CD4-positive, alpha-beta T cell treated with Interleukin-15 for 4 hours (primary cell): ENCODE results near the gene TULP4.
"Not testable (repeated sequence)": the region's sequence is repeated elsewhere in the genome, so short reads cannot be mapped to it uniquely, and the experiment has no call there.

Experiments
- DNase-seq: peaks from one replicate; pipeline ENCODE4 v3.0.0-alpha.2; 2020; ENCODE audit warnings: low spot score

TULP4 gene

DNA sequence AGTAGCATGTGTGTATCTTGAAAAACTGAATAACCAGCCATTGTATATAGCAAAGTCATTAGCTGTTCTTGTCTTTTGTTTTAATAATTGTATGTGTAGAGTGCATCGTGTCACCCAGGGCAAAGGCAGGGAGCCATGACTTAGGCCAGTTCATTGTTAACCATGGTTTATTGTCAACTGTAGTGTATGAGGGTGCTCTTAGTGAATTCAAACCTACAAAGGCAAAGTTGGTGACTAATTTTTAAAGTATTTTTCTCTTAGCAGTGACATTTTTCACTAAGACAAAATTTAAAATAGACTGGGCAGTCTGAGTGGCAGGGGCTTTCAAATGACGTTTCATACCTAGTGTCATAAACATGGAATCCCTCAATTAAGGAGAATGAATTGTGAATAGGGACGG lies 79.0 kb downstream of the TULP4 start:
- no peak for DNase-seq

DNA sequence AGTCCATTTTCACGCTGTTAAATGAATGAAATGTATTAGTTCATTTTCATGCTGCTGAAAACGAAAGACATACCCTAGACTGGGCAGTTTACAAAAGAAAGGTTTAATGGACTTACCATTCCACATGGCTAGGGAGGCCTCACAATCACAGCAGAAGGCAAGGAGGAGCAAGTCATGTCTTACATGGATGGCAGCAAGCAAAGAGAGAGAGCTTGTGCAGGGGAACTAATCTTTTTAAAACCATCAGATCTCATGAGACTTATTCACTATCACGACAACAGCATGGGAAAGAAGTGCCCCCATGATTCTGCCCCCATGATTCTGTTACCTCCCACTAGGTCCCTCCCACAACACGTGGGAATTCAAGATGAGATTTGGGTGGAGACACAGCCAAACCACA lies 79.7 kb downstream of the TULP4 start:
- not testable (repeated sequence) for DNase-seq

DNA sequence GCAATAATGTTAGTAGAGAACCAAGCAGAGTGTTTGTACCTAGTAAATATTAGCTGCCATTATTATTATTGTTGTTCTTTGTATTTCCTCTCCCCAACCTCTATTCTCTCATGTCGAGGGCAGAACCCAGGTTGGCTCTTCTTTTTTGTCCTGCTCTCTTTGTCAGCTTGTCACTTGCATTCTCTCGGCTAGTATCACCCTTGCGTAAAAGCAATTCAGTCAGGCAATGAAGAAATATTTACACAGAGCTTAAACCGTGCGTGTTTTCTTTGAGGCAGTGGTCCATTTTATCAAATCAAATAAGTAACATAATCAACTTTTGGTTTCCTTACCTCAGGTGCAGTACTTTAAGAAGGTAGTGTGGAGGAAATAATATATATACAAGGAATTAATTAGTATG lies 83.9 kb downstream of the TULP4 start:
- DNase-seq: no peak

DNA sequence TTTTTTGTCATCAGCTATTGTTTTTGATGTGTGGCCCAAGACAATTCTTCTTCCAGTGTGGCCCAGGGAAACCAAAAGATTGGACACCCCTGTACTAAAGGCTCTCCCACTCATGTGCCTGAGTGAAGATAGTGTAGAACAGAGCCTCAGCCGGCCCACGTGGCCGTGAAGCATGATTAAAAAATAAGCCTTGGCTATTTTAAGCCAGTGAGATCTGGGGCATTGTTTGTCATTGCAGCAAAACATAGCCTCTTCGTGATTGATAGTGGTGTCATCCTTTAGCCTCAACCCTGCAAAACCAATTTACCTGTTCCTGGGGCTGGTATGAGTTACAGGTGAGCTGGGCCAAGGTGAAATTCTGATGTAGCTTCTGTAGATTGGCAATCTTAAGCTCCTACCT lies 85.3 kb downstream of the TULP4 start:
- DNase-seq: no peak

DNA sequence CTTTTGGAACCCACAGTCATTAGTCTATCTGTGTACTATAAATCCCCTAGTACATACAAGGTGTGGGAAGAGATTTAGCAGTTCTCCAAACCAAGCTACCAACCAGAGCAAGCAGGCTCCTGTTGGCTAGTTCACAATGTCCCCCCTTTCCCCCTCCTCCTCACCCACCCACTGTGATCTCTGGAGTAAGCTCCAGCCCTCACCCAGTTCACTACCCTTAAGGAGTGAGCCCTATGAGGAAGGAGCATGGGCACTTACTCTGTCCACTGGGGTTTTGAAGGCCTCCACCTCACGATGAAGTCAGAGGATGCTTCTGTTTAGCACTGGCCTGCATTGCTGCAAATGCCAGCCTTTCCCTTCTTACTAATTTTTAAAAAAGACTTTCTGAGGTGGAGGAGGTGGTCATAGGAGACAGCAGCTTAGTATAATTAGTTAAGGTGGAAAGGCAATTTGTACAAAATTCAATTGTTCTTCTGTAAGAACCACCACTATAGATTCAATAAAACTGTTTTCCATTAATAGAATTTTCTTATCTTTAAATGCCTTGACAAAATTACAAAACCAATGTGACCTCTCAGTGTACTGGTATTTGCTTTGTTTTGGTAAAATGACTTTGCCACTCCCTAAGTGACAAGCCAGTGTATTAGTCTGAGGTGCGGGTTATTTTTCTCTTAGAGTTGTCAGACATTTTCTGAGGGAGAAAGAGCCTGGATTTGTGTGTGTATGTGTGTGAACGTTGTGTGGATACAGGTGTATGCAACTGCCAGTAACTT lies 86.2 kb downstream of the TULP4 start:
- no peak for DNase-seq

DNA sequence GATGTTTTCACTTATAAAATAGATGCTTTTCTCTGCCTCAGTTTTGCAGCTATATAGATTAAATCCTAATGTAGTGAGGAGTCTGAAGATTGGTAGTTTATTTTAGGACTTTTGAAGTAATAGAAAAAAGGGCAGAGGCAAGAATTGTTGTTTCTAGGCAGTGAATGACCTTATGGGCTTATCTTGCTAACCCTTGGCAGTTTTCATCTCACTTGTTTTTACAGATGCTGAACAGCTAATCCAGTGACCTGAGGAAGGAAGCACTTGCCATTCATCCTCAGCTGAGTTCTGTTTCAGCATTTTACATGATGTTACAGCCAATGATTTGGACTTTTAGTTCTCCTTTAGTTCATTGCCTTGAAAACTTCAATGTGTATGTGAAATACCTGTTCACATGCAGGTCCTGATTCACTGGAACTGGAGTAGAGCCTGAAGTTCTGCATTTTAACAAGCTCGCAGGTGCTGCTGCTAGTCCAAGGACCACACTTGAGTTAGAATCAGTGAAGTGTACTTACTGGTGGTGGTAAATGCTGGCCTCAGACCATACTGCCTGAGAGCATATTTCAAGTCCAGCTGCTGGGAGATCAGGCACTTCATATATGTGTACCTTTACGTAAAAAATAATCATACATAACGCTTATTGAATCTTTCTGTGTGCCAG lies 86.9 kb downstream of the TULP4 start:
- DNase-seq: no peak

DNA sequence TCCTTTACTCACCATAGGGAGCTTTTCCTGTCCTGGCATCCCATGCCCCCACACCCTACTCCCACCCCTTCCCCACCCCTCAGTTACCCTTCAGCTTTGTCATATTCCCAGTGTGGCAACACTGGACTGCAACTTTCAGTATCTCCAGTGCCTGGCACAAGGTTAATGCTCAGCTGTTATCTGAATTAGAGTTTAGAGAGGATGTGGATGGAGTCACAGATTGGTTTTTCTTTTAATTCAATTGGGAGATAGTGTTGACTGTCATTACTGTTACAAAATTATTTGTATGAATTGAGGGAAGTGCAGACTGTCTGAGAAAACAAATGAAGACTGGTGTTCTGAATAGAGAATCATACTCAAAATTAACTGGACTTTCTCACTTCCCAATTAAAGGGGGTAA lies 89.9 kb downstream of the TULP4 start:
- DNase-seq: no peak

DNA sequence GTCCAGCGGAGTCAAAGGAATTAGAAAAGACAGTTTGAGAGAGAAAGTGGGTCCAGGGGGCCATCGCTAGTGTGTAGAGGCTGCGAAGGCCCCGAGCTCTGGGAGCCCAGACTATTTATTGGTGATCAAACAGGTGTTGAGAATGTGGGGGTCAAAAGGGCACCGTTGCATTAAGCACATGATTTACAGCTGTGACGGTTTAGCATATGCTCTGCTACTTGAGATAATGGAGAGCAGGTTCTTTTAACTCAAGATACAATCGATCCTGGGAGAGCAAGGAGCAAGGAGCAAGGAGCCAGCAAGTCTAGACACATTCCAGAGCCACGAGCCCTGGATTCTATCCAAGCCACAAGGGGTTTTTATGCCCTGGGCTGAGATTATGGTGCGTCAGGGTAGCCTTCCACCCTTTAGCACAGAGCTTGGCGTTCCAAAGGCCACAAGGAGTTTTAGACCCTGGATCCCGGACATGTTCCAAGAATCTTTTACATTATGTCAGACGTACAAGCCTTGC lies 93.1 kb downstream of the TULP4 start:
- not testable (repeated sequence) for DNase-seq

DNA sequence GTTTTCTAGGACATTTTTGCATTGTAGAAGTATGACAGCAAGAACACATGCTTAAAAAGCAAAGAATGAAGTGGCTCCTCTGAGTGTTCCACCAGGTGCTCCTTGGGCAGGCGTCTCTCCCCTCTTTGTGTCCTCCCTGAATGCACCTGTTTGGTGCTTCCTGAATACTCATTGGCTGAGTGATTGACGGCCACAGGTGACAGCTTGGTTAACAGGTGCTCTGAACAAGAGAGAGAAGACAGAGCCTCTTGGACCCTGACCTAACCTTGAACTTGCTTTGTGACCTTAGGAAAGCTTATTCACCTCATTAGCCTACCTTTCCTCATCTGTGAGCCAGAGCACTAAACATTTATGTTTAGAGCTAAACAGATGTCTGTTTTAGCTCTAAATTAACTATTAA lies 93.7 kb downstream of the TULP4 start:
- no peak for DNase-seq

DNA sequence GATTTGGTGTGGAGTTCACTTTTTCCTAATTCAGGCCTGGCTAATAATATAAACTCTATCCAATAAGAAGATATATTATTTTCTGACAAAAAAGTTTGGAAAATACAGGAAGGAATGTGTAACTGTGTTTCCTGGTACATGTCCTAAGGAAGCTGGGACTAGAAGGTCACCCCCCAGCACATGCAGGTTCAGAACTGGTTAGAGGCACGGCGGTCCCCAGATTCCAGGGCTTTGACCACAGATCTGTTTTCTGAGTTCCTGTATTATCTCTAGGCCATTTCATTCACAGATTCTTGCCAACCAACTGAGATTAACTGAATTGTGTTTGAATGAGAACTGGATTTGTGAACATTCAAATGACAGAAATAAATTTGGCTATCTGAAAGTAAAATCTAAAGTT lies 94.5 kb downstream of the TULP4 start:
- DNase-seq: no peak

DNA sequence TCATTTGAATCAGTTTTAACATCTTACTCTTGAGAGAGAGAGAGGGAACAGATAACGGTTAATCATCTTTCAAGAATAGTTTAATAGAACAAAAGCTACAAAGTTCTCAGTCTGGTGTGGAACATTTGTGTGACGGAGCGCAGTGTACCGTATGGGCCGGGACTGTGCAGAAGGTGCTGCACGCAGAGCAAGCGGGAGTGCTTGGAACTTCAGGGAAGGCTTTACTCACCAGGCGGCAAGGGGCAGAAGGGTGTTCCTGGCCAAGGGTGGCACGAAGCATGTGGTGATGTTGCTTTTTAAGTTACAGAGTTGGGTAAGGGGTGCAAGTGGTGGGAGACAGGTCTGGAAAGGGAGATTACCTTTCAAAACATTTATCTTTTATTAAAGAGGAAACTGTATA lies 95.7 kb downstream of the TULP4 start:
- no peak for DNase-seq

DNA sequence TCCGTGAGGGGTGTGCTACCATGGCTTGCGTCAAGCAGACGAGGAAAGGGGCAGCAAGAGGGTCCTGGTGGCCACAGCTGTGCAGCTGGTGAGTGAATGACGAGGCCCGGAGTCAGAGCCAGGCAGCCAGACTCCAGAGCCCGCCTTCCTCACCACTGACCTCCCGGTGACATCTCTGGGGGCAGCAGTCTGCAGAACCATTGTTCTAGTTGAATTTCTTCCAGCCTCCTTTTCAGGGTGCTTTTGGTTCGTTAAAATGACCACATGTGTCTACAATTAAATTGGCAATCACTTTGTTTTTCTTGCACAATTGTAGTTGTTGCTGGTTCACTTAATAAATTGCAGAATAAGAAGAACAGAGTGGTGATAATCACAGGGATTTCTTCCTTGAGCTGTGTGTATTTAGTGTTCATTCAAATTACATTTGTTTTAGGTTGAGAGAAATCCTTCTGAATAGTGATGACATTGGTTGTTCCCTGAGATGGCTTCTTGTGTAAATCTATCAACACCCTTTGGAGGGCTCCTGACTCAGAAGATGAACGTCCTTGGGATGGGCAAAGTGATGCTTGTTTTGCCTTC lies 96.4 kb downstream of the TULP4 start:
- no peak for DNase-seq

DNA sequence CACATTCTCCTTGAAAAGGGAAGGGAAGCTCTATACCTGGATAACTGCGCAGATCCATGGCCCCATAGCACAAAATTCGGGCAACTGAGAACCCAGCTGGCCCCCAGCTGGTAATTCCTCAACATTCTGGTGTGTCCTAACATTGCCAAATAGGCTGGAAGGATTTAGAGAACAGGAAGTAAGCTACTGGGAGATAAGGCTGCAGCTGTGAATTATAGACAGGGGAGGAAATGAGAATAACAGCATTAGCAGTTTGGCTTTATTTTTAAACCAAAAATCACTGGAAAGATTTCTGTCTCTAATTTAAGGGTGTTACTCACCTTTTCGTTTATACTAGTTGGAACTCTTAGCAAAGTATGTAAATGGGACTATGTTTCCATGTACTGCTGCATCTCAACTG lies 97.2 kb downstream of the TULP4 start:
- DNase-seq: no peak

DNA sequence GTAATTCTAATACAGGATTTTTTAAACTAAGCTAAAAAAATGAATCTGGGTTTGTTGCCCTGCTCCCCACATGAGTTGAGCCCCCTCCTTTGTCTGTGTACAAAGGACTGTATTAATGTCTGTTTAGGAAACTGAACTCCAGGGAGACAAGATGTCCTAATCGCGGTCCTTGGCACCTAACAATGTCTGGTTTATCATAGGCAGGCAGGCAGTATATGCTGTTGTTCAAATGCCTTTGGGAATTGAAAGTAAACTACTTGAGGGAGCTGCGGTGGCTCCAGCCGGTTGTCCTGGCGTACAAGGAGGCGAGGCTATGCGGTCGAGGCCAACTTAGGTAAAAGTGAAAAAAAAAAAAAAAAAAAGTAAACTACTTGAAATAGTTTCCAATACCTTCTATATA lies 98.5 kb downstream of the TULP4 start:
- no peak for DNase-seq

DNA sequence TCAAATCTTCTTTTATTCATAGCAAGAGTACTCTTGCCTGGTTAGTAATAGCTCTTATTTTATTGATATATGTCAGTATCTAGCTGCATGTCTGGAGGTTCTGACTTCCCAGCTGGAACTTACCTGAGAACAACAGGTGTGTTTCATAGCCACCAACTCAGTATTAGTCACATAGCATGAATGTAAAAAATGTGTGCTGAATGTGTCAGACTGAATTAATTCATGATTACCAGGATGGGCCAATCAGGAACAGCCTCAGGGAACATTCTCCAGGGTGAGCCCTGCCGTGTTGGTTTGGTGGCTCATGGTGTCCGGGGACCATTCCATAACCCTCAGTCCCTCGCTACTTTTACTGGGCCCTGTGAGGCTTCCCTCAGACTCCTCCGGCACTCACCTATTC lies 99.7 kb downstream of the TULP4 start:
- DNase-seq: no peak

DNA sequence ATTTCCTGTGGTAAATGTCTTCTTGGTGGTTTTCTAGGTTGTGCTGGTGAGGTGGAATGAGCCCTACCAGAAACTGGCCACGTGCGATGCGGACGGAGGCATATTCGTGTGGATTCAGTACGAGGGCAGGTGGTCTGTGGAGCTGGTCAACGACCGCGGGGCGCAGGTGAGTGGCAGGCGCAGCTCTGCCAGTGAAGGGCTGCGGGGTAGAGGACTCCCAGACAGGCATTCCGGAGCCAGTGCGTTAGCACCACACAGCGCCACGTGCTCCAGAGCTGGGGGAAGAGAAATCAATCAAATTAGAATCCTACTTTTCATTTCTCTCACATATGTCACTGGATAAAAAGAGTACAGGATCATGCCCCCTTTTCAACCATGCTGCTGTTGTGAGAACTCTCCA lies 100.8 kb downstream of the TULP4 start:
- DNase-seq: no peak

DNA sequence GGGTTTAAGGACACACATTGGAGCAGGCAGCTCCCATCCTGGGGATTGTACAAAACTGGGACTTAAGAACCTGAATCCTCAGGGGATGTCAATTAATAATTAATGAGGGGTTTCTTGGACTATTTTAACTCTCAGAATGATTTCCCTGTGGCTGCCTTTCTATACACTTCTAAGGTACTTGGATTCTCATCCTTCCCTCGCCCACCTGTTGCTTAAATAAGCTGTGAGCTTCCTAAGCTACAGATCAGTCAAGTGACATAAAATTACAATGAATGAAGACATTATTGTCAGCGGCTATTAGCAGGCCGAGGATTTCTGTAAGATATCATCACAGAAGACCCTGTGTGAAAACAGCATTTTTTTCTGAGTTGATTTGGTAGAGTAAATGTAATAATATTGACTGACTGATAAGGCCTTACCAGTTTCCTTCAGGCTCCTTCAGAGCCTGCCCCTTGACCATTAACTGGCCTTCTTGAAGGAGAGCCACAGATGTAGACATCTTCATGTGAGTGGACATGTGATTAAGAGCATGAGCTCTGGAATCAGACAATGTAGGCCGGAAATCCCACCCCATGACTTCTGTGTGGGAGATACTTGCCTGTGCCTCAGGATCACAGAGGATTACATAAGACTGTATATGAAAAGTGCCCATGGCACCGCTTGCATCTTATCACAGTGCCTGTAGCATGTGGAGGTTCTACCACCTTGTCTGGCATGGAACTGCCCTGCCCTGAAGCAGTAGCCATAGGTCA lies 101.7 kb downstream of the TULP4 start:
- DNase-seq: no peak

DNA sequence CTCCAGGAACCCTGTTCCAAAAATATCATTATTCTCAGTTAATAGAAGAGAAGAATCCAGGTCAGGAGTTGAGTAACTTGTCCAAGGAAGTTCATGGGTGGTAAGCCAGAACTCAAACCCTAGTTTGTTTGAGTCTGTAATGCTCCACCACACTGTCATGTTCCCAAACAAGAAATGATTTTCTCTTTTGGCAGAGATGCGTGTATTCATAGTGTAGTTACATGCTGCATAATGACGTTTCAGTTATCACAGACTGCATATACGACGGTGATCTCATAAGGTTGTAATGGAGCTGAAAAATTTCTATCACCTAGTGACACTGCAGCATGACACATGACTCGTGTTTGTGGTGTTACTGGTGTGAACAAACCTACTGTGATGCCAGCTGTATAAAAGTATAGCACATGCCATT lies 102.6 kb downstream of the TULP4 start:
- no peak for DNase-seq

DNA sequence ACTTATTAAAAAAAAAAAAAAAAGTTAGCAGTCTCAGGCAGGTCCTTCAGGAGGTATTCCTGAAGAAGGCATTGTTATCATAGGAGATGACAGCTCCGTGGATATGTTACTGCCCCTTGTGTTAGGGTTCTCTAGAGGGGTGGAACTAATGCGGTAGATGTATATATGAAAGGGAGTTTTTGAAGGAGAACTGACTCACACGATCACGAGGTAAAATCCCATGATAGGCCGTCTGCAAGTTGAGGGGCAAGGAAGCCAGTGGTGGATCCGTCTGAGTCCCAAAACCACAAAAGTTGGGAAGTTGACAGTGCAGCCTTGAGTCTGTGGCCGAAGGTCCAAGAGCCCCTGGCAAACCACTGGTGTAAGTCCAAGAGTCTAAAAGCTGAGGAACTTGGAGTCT lies 103.4 kb downstream of the TULP4 start:
- no peak for DNase-seq

DNA sequence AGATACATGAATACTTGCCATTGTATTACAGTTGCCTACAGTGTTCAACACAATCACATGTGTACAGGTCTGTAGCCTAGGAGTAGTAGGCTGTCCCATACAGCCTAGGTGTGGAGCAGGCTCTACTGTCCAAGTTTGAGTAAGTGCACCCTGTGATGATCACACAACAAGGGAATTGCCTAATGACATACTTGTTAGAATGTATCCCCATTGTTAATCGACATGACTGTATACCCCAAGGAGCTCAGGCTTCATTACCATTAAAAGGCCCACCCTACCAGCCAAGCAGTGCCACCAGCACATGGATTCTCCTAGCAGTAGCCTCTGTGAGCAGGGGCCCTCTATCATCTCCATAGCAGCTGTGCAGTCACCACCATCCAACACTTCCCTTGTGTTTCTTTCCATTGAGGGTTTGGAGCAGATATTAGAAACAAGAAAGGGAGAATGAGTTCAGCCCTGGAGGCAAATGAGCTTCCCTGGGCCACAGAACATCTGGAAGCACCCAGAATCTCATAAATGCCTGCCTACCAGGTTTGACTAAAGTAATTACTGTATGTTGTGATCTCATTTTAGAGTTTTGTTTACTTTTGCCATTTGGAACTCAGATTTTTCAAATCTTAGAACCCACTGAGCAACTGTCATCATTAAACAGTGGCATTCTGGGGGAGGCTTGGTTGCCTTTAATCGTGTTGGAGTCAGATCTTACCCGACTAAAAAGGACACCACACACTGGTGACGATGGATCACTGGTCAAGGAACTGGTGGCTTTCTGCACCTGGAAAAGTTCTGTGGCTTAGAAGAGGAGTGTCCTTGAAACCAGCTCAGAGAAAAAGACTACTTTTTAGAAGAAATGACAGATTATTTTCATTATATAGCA lies 104.9 kb downstream of the TULP4 start:
- no peak for DNase-seq

DNA sequence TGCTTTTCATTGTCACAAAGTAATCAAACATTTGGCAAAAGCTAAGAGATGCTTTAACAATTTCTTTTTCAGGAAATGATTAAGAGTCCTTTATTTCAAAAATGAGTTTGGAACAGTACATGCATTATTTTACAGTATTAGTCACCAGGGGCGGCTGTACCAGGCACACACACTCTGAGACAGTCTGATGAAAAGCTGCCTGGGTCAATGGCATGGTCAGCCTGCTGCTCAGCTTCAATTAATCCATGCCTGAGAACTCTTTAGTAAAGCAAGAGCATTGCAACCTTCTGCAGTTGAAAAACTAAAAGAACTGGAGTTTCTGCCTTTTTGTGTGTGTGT lies 105.5 kb downstream of the TULP4 start:
- no peak for DNase-seq

DNA sequence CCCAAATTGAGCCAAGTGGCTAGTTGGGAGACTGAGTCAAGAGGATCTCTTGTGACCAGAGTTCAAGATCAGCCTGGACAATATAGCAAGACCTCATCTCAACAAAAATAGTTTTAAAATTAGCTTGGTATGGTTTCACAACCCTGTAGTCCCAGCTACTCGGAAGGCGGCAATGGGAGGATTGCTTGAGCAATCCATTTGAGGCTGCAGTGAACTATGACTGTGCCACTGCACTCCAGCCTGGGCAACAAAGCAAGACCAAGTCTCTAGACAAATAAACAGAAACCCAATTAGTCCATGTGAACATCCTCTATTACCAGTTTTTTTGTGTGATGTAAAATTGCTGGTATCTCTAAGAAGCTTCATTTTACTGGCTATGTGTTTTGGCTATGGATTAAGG lies 106.2 kb downstream of the TULP4 start:
- no peak for DNase-seq
